Activated T-cell treated with anti-CD3 and anti-CD28 coated beads, Interleukin-2, amount 50 U/mL, for 24 hours (primary cell): ENCODE data around the gene CDO1.

Experiments
- DNase-seq: peaks from one replicate; pipeline ENCODE4 v3.0.0-alpha.2; 2020
- H3K27ac Mint-ChIP-seq: 2 replicates; pipeline ENCODE4 v1.8.0; 2020; ENCODE audit warnings: mild to moderate bottlenecking, mixed read lengths
- H3K27me3 Mint-ChIP-seq: 2 replicates; pipeline ENCODE4 v1.8.0; 2020; ENCODE audit warnings: mixed read lengths
- H3K36me3 Mint-ChIP-seq: 2 replicates; pipeline ENCODE4 v1.8.0; 2020; ENCODE audit warnings: low read depth, mixed read lengths
- H3K4me1 Mint-ChIP-seq: 2 replicates; pipeline ENCODE4 v1.8.0; 2020; ENCODE audit warnings: low read depth, mixed read lengths
- H3K4me3 Mint-ChIP-seq: 2 replicates; pipeline ENCODE4 v1.8.0; 2020; ENCODE audit warnings: mild to moderate bottlenecking, moderate library complexity, mixed read lengths
- H3K9me3 Mint-ChIP-seq: 2 replicates; pipeline ENCODE4 v1.8.0; 2020; ENCODE audit warnings: mixed read lengths

The CDO1 gene

DNA sequence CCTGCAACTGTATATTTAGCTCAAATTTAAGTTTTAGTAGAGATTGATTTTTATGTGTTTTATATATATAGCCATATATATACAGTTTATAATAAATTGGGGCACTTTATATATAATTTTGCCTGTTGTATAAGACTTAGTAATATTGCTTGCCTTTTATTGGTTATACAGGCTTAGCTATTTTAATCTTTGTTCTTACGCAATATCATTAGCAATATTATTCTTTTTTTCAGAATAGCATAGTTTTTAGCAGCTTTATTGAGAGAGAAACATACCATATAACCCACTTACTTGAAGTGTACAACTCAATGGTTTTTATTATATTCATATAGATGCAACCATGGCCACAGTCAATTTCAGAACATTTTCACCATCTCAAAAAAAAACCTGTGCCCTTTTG is 28.0 kb downstream of the CDO1 start:
- H3K27me3 Mint-ChIP-seq, result peaks cover 82% of the 10 kb centered on the region
- peaks cover 8% of the 10 kb centered on the region for H3K9me3 Mint-ChIP-seq
- no peaks in the 10 kb centered on the region for H3K4me1 Mint-ChIP-seq
- no peaks in the 10 kb centered on the region for H3K36me3 Mint-ChIP-seq
- H3K4me3 Mint-ChIP-seq, result no peak overlapping the region
- no peak overlapping the region for H3K27ac Mint-ChIP-seq
- DNase-seq, result no peak

DNA sequence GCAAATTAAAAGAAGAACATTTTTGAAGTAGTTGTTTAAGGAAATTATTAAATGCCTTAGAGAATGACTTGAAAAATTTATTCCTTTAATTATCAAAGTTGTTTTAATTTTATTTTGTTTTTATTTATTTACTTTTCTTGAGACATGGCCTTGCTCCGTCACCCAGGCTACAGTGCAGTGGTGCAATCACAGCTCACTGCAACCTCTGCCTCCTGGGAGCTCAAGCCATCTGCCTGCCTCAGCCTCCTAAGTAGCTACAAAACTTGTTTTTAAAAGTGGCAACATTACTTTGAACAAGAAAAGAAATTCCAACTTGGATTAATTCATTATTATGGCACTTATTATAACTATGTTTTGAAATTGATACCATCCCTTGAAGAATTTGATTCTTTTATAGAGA is 29.0 kb downstream of the CDO1 start:
- no peak overlapping the region for H3K4me3 Mint-ChIP-seq
- H3K9me3 Mint-ChIP-seq, result peaks cover 8% of the 10 kb centered on the region
- H3K4me1 Mint-ChIP-seq, result no peaks in the 10 kb centered on the region
- H3K36me3 Mint-ChIP-seq, result no peaks in the 10 kb centered on the region
- H3K27ac Mint-ChIP-seq, result no peak overlapping the region
- peaks cover 78% of the 10 kb centered on the region for H3K27me3 Mint-ChIP-seq
- no peak for DNase-seq

DNA sequence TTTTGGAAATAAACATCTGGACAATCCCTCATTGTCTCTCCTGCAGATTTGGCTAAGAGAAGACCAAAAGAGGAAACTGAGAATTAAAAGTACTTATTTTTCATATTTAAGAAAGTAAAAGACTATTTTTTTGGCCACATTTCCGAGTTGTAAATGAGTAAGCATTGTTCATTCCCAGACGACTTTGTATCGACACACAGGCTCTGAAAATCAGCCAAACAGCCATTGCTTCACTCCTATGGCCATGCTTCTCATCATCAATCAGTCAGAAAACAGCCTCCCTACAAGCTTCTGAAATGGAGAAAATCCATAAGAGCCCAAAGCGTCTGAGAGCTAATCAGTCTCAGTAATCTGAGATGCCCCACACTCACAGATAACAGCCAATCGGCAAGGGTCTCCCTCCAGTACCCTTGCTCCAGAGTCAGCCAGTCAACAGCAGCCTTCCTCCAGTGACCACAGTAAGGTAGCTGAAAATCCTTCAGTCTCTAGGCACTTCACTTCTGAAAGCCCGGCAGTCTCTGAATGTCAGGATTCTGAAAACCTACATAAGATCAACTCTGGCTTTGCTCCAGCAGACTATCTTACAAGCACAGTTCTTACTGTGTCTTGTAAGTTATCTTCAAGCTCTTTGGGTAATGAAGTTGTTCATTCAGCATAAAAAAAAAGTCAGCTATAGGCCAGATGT is 30.9 kb downstream of the CDO1 start:
- peaks cover 66% of the 10 kb centered on the region for H3K27me3 Mint-ChIP-seq
- no peaks in the 10 kb centered on the region for H3K4me1 Mint-ChIP-seq
- H3K36me3 Mint-ChIP-seq, result no peaks in the 10 kb centered on the region
- no peak overlapping the region for H3K27ac Mint-ChIP-seq
- no peak overlapping the region for H3K4me3 Mint-ChIP-seq
- peaks cover 8% of the 10 kb centered on the region for H3K9me3 Mint-ChIP-seq
- no peak for DNase-seq

DNA sequence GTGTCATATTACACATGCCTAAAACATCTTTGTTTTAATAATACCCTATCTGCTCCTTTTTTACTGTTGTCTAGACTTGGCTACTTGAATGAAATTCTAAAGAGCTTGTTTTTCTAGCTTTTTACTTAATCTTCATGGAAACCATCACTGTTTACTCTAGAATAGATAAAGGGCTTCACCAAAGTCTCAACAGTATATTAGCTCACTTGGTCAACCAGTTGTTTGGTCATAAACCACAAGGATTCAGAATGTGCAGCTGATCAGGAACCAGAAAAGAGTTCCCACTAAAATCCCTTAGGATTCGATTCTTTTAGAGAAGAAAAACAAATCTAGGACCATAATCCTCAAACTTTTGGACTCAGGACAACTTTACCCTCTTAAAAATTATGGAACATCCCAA is 38.0 kb downstream of the CDO1 start:
- no peak overlapping the region for H3K4me3 Mint-ChIP-seq
- no peaks in the 10 kb centered on the region for H3K36me3 Mint-ChIP-seq
- DNase-seq, result no peak
- no peaks in the 10 kb centered on the region for H3K4me1 Mint-ChIP-seq
- H3K9me3 Mint-ChIP-seq, result no peaks in the 10 kb centered on the region
- H3K27ac Mint-ChIP-seq, result no peak overlapping the region
- H3K27me3 Mint-ChIP-seq, result peaks cover 14% of the 10 kb centered on the region

DNA sequence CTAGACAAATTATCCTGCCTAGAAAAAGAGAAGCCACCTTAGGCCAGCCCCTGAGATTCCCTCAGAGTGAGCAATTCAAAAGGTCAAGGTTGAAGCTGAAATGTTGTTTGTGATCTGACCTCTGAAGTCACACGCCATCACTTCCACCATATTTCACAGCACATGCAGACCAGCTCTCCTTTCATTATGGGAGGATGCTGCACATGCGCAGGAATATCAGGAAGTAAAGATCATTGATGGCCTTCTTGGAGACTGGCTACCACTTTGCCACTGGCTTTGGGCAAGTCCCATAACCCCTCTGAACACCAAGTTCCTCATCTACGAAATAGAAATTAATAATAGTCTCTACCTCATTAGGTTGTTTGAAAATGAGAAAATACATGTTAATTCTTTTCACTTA is 39.5 kb downstream of the CDO1 start:
- H3K36me3 Mint-ChIP-seq, result no peaks in the 10 kb centered on the region
- no peaks in the 10 kb centered on the region for H3K4me1 Mint-ChIP-seq
- no peak for DNase-seq
- H3K27ac Mint-ChIP-seq, result no peak overlapping the region
- no peak overlapping the region for H3K4me3 Mint-ChIP-seq
- no peaks in the 10 kb centered on the region for H3K9me3 Mint-ChIP-seq
- peaks cover 17% of the 10 kb centered on the region for H3K27me3 Mint-ChIP-seq

DNA sequence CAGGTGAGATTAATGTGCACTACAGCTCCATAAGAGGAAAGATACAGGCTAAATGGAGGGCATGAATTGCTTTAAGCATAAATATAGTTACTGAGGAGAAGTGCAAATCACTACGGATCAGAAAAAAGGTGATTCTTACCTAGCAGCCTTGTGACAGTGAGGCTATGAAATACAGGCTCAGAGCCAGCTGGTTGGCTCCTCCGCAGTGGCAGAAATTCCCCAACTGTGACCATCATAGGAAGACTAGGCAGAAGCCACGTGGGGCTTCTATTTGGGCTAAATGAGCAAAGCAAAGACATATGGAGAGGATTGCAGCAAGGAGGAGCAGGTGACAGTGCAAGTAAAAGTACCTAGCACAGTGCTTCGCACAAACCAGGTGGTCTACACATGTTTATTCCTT is 40.5 kb downstream of the CDO1 start:
- Mint-ChIP-seq H3K9me3 (no peaks in the 10 kb centered on the region), H3K36me3 (no peaks in the 10 kb centered on the region), H3K4me3 (no peak overlapping the region), H3K27ac (no peak overlapping the region), H3K27me3 (peaks cover 21% of the 10 kb centered on the region), H3K4me1 (no peaks in the 10 kb centered on the region)
- no peak for DNase-seq

DNA sequence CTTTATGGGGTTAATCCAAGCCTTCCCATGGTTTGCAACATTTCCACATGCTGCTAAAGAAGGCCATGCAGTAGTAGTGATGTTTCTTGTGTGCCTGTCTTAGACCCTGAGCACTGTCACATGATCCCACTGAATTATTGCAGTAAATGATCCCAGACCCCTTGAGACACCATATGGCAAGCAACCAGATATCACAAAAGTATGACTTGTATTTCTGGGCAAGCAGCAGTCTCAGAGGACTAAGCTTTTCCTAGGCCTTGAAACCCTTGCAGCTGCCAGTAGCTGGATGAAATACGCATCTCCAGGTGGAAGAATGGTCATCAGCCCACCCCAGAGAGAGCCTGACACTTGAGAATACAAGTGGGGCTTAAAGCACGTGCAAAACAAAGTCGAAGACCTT is 41.8 kb downstream of the CDO1 start:
- DNase-seq, result no peak
- Mint-ChIP-seq H3K9me3 (no peaks in the 10 kb centered on the region), H3K4me1 (no peaks in the 10 kb centered on the region), H3K4me3 (no peak overlapping the region), H3K27me3 (peaks cover 29% of the 10 kb centered on the region), H3K36me3 (no peaks in the 10 kb centered on the region), H3K27ac (no peak overlapping the region)

DNA sequence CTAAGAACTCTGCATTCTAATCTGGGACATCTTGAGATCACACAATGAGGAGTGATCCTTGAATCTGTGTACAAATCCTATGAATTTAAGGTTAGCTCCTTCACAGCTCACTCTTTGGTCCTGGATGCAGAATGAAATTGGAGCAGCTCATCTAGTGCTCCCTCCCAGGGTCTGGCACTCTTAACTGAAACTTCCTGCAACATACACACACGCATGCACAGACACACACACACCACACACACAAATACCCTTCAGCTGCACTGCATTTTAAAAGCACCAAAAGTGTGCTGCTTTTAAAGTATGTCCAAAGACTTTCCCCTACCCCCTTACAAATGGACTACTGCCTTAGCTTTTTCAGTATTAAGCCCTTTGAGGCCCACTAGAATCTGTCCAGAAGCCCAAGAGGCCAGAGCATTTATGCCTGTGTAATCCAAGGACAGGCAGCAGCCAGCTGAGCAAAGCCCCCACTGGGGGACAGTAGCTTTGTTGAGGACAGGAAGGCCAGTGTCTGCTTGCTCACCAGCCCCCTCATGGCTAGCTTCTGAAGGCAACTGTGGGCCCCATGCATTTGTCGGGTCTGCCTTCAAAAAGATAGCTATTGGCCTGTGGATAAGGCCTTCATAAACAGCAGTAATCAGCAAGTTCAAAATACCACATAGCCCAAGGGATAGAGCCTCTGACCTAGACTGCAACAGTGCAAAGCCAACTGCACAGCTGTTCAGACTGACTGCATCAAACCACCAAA is 43.6 kb downstream of the CDO1 start:
- H3K27ac Mint-ChIP-seq, result no peak overlapping the region
- no peaks in the 10 kb centered on the region for H3K4me1 Mint-ChIP-seq
- no peaks in the 10 kb centered on the region for H3K36me3 Mint-ChIP-seq
- no peak overlapping the region for H3K4me3 Mint-ChIP-seq
- no peaks in the 10 kb centered on the region for H3K9me3 Mint-ChIP-seq
- no peak for DNase-seq
- H3K27me3 Mint-ChIP-seq, result peaks cover 30% of the 10 kb centered on the region

DNA sequence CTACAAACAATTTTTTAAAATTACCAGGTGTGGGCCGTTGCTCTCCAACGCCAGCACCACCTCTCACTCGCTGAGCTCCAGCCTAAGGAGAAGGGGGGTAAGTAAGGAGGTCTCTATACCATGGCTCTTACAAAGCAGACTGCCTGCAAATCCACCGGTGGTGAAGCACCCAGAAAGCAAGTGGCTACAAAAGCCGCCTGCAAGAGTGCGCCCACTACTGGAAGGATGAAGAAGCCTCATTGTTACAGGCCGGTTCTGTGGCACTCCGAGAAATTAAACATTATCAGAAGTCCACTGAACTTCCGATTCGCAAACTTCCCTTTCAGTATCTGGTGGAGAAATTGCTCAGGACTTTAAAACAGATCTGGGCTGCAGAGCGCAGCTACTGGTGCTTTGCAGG is 46.0 kb downstream of the CDO1 start:
- Mint-ChIP-seq H3K4me1 (peaks cover 11% of the 10 kb centered on the region), H3K27me3 (peaks cover 29% of the 10 kb centered on the region), H3K27ac (no peak overlapping the region), H3K4me3 (no peak overlapping the region), H3K36me3 (no peaks in the 10 kb centered on the region), H3K9me3 (no peaks in the 10 kb centered on the region)
- no peak for DNase-seq

DNA sequence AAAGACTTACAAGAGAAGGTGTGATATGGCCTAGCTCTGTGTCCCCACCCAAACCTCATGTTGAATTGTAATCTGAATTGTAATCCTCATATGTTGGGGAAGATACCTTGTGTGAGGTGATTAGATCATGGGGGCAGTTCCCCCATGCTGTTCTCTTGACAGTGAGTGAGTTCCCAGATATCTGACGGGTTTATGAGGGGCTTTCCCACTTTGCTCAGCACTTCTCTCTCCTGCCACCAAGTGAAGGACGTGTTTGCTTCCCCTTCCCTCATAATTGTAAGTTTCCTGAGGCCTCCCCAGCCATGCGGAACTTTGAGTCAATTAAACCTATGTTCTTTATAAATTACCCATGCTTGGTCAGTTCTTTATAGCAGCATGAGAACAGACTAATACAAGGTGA is 49.0 kb downstream of the CDO1 start:
- H3K36me3 Mint-ChIP-seq, result no peaks in the 10 kb centered on the region
- no peak overlapping the region for H3K4me3 Mint-ChIP-seq
- peaks cover 11% of the 10 kb centered on the region for H3K4me1 Mint-ChIP-seq
- H3K9me3 Mint-ChIP-seq, result no peaks in the 10 kb centered on the region
- H3K27ac Mint-ChIP-seq, result no peak overlapping the region
- no peak for DNase-seq
- peaks cover 41% of the 10 kb centered on the region for H3K27me3 Mint-ChIP-seq

DNA sequence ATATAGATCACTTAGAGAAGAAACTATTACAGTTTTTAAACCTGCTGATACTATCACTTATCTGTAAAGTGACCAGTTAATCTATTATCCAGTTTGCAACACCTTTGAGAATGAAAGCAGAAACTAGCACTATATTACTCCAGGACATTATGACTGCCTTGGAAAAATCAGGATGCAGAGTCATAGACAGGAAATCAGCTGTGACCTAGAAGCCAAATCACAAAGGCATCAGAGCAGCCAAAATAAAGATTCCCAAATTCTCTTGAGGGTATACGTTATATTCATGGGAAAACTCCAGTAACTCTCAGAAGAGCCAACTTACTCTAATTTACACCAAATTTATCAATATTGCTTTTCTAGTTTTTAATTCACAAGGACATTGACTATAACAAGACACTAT is 49.9 kb downstream of the CDO1 start:
- no peak overlapping the region for H3K27ac Mint-ChIP-seq
- H3K27me3 Mint-ChIP-seq, result peaks cover 35% of the 10 kb centered on the region
- peaks cover 11% of the 10 kb centered on the region for H3K4me1 Mint-ChIP-seq
- DNase-seq, result no peak
- no peak overlapping the region for H3K4me3 Mint-ChIP-seq
- no peaks in the 10 kb centered on the region for H3K9me3 Mint-ChIP-seq
- H3K36me3 Mint-ChIP-seq, result no peaks in the 10 kb centered on the region

DNA sequence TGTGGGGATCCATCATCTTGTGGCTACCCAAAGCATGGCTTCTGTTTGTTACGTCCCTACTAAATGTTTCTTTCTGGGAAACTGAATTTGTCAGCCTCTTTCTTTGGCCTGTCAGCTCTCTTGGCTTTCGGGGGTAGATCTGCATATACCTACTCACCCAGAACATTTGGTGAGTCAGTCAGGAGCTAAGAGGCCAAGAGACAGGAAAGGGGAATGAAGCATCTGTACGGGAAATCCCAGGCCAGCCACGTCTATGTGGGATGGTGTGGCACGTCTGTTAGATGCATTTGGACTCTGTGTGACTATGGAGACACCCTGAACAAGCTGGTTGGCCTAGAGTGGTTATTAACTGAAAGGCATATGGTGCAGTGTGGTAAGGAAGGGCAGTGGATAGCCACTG is 58.1 kb downstream of the CDO1 start:
- Mint-ChIP-seq H3K36me3 (no peaks in the 10 kb centered on the region), H3K9me3 (no peaks in the 10 kb centered on the region), H3K4me3 (no peak overlapping the region), H3K27ac (no peak overlapping the region), H3K4me1 (peaks cover 2% of the 10 kb centered on the region), H3K27me3 (peaks cover 45% of the 10 kb centered on the region)
- DNase-seq, result no peak

DNA sequence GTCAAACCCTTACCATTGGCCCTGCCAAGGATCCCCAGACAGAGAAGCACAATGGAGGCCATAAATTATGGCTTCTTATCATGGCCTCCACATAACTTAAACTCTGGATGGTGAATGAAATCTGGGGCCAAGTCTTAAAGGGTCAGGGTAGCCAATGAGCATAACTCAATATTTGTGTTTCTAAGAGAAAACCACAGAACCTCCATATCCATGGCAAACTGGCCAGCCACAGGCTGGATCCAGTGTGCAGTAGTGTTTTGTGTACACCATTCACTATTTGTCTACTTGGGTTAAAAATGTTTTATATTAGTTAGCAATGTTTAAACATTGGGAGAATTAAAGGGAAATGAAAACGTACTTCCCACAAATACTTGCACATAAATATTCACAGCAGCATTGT is 60.8 kb downstream of the CDO1 start:
- peaks cover 7% of the 10 kb centered on the region for H3K4me1 Mint-ChIP-seq
- peaks cover 52% of the 10 kb centered on the region for H3K27me3 Mint-ChIP-seq
- H3K36me3 Mint-ChIP-seq, result no peaks in the 10 kb centered on the region
- H3K9me3 Mint-ChIP-seq, result no peaks in the 10 kb centered on the region
- no peak for DNase-seq
- no peak overlapping the region for H3K27ac Mint-ChIP-seq
- no peak overlapping the region for H3K4me3 Mint-ChIP-seq
